Measurements from ENCODE around the gene PLXNA2.

- TF ChIP-seq EHMT2 (IDR thresholded peaks at IDR 0.05; ENCODE audit: low read depth) (no peak), MAFK (IDR thresholded peaks at IDR 0.05; ENCODE audit: partially characterized antibody) (no peak), HOXA7 (CRISPR knock-in tag; IDR thresholded peaks at IDR 0.05) (no peak), CHD4 (IDR thresholded peaks at IDR 0.05; ENCODE audit: borderline replicate concordance) (no peak)
- TF ChIP-seq, protein P1, sequence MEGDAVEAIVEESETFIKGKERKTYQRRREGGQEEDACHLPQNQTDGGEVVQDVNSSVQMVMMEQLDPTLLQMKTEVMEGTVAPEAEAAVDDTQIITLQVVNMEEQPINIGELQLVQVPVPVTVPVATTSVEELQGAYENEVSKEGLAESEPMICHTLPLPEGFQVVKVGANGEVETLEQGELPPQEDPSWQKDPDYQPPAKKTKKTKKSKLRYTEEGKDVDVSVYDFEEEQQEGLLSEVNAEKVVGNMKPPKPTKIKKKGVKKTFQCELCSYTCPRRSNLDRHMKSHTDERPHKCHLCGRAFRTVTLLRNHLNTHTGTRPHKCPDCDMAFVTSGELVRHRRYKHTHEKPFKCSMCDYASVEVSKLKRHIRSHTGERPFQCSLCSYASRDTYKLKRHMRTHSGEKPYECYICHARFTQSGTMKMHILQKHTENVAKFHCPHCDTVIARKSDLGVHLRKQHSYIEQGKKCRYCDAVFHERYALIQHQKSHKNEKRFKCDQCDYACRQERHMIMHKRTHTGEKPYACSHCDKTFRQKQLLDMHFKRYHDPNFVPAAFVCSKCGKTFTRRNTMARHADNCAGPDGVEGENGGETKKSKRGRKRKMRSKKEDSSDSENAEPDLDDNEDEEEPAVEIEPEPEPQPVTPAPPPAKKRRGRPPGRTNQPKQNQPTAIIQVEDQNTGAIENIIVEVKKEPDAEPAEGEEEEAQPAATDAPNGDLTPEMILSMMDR (IDR thresholded peaks at IDR 0.05): no peak
These were observed 241.5 kb downstream of the PLXNA2 start for GRCh38 chr1:208002672-208003071.
